Trophoblast cell (in vitro differentiated cells and primary cell): ENCODE measurements around the gene CCNH.
A peak's percentile ranks its signal among the peaks of the same experiment; 100 is the strongest.

Source experiments
- DNase-seq, 2 donors: peaks; one replicate each; pipeline ENCODE4 v3.0.0-alpha.2; 2016
- H2AFZ ChIP-seq: 2 replicates; pipeline ENCODE4 v1.6.1; 2013; ENCODE audit warnings: low read length, moderate library complexity, mild to moderate bottlenecking; ENCODE audit not compliant: insufficient read depth, poor library complexity
- H2AK5ac ChIP-seq: 2 replicates; pipeline ENCODE4 v1.6.1; 2013; ENCODE audit warnings: mild to moderate bottlenecking, low read length
- H2BK120ac ChIP-seq: 2 replicates; pipeline ENCODE4 v1.6.1; 2013; ENCODE audit warnings: low read length, mild to moderate bottlenecking, moderate library complexity; ENCODE audit not compliant: insufficient read depth, poor library complexity
- H2BK12ac ChIP-seq: 2 replicates; pipeline ENCODE4 v1.6.1; 2013; ENCODE audit warnings: mild to moderate bottlenecking, low read length, moderate library complexity
- H2BK5ac ChIP-seq: 2 replicates; pipeline ENCODE4 v1.6.1; 2013; ENCODE audit warnings: low read length, low read depth, moderate library complexity, mild to moderate bottlenecking; ENCODE audit not compliant: poor library complexity
- H3K14ac ChIP-seq: 2 replicates; pipeline ENCODE4 v1.6.1; 2013; ENCODE audit warnings: mild to moderate bottlenecking, low read length
- H3K18ac ChIP-seq: 2 replicates; pipeline ENCODE4 v1.6.1; 2013; ENCODE audit warnings: mild to moderate bottlenecking, low read length
- H3K23ac ChIP-seq: 2 replicates; pipeline ENCODE4 v1.6.1; 2013; ENCODE audit warnings: low read length
- H3K27ac ChIP-seq: 2 replicates; pipeline ENCODE4 v1.5.1; 2013; ENCODE audit warnings: low read depth, mild to moderate bottlenecking, inconsistent platforms, low read length, moderate library complexity
- H3K27me3 ChIP-seq: 2 replicates; pipeline ENCODE4 v1.6.1; 2013; ENCODE audit warnings: inconsistent platforms, mild to moderate bottlenecking, low read length, moderate library complexity; ENCODE audit not compliant: insufficient read depth
- H3K36me3 ChIP-seq, 2 experiments: 1 replicate in 1 of 2; 2 replicates in 1 of 2; pipeline ENCODE4 v1.6.1; 2013; ENCODE audit warnings: low read length in 2 of 2, mild to moderate bottlenecking in 2 of 2, moderate library complexity in 1 of 2; ENCODE audit not compliant: insufficient read depth in 2 of 2, control insufficient read depth in 1 of 2
- H3K4ac ChIP-seq: 2 replicates; pipeline ENCODE4 v1.6.1; 2013; ENCODE audit warnings: low read depth, mild to moderate bottlenecking, low read length, moderate library complexity
- H3K4me1 ChIP-seq, 2 experiments: 1 replicate in 1 of 2; 2 replicates in 1 of 2; pipeline ENCODE4 v1.6.1; 2013; ENCODE audit warnings: low read length in 2 of 2, mild to moderate bottlenecking in 2 of 2, moderate library complexity in 1 of 2; ENCODE audit not compliant: insufficient read depth in 2 of 2, control insufficient read depth in 1 of 2
- H3K4me2 ChIP-seq: 2 replicates; pipeline ENCODE4 v1.6.1; 2013; ENCODE audit warnings: inconsistent platforms, mild to moderate bottlenecking, low read length, moderate library complexity
- H3K4me3 ChIP-seq: 2 replicates; pipeline ENCODE4 v1.5.1; 2013; ENCODE audit warnings: mild to moderate bottlenecking, low read depth, low read length, inconsistent platforms
- H3K79me1 ChIP-seq: one replicate; pipeline ENCODE4 v1.6.1; 2013; ENCODE audit warnings: low read length
- H3K79me2 ChIP-seq: 2 replicates; pipeline ENCODE4 v1.6.1; 2013; ENCODE audit warnings: low read length, mild to moderate bottlenecking; ENCODE audit not compliant: control insufficient read depth, insufficient read depth, poor library complexity
- H3K9ac ChIP-seq: 2 replicates; pipeline ENCODE4 v1.6.1; 2013; ENCODE audit warnings: mild to moderate bottlenecking, low read length
- H3K9me3 ChIP-seq: 2 replicates; pipeline ENCODE4 v1.6.1; 2013; ENCODE audit warnings: low read depth, mild to moderate bottlenecking, control low read depth, inconsistent platforms, low read length; ENCODE audit not compliant: insufficient read depth
- H4K12ac ChIP-seq: 2 replicates; pipeline ENCODE4 v1.6.1; 2013; ENCODE audit warnings: low read depth, mild to moderate bottlenecking, low read length, moderate library complexity
- H4K8ac ChIP-seq: 2 replicates; pipeline ENCODE4 v1.6.1; 2013; ENCODE audit warnings: low read depth, mild to moderate bottlenecking, low read length, moderate library complexity
- H4K91ac ChIP-seq: one replicate; pipeline ENCODE4 v1.6.1; 2013; ENCODE audit warnings: low read depth, mild to moderate bottlenecking, low read length, moderate library complexity
- WGBS: extraction: QIAGEN DNeasy Blood & Tissue Kit; methylation state at CpG from one replicate; pipeline ENCODE4 v1.1.7; 2013; ENCODE audit warnings: missing lambda C conversion rate; ENCODE audit not compliant: insufficient read length, insufficient coverage; ENCODE audit errors: extremely low coverage; 5-methylcytosine and 5-hydroxymethylcytosine counted together

Gene CCNH

GRCh38 chr5:87369431-87369830 is 43.3 kb downstream of the CCNH start:
- Histone ChIP-seq H3K27me3 (no peaks in the 10 kb centered on the region), H2BK120ac (no peak overlapping the region), H3K9ac (no peak overlapping the region), H4K12ac (no peak overlapping the region), H3K4me2 (no peak overlapping the region), H3K4me1 (no peaks in the 10 kb centered on the region), H2AFZ (no peak overlapping the region), H3K79me1 (no peaks in the 10 kb centered on the region), H2AK5ac (no peak overlapping the region), H3K4me3 (no peak overlapping the region), H4K91ac (no peak overlapping the region), H3K4ac (no peak overlapping the region), H2BK5ac (no peak overlapping the region), H3K18ac (no peak overlapping the region), H4K8ac (no peak overlapping the region), H3K23ac (no peak overlapping the region), H3K36me3 (peaks cover 0 to 6% of the 10 kb centered on the region in 2 experiments), H3K27ac (no peak overlapping the region), H3K79me2 (no peaks in the 10 kb centered on the region), H2BK12ac (no peak overlapping the region), H3K14ac (no peak overlapping the region), H3K9me3 (no peaks in the 10 kb centered on the region)
- no peak for DNase-seq

- no peaks in the 10 kb centered on the region for H3K79me1 ChIP-seq
- no peak overlapping the region for H2AK5ac ChIP-seq
- no peak for DNase-seq
- H4K12ac ChIP-seq, result no peak overlapping the region
- peaks cover 0 to 6% of the 10 kb centered on the region in 2 experiments for H3K36me3 ChIP-seq
- no peak overlapping the region for H3K27ac ChIP-seq
- no peak overlapping the region for H3K18ac ChIP-seq
- no CpG with 5 or more reads among the region's 3 CpGs for WGBS
- no peaks in the 10 kb centered on the region for H3K27me3 ChIP-seq
- no peaks in the 10 kb centered on the region for H3K79me2 ChIP-seq
- H3K4me1 ChIP-seq, result no peaks in the 10 kb centered on the region
- no peak overlapping the region for H2AFZ ChIP-seq
- H3K23ac ChIP-seq, result no peak overlapping the region
- no peak overlapping the region for H3K4me3 ChIP-seq
- H3K9ac ChIP-seq, result no peak overlapping the region
- H4K8ac ChIP-seq, result no peak overlapping the region
- no peak overlapping the region for H3K4me2 ChIP-seq
- no peak overlapping the region for H3K14ac ChIP-seq
- no peak overlapping the region for H2BK12ac ChIP-seq
- H3K9me3 ChIP-seq, result no peaks in the 10 kb centered on the region
- H3K4ac ChIP-seq, result no peak overlapping the region
- H4K91ac ChIP-seq, result no peak overlapping the region
- no peak overlapping the region for H2BK5ac ChIP-seq
- no peak overlapping the region for H2BK120ac ChIP-seq
Observed at GRCh38 chr5:87368601-87369000, 44.1 kb downstream of the CCNH start.

DNA sequence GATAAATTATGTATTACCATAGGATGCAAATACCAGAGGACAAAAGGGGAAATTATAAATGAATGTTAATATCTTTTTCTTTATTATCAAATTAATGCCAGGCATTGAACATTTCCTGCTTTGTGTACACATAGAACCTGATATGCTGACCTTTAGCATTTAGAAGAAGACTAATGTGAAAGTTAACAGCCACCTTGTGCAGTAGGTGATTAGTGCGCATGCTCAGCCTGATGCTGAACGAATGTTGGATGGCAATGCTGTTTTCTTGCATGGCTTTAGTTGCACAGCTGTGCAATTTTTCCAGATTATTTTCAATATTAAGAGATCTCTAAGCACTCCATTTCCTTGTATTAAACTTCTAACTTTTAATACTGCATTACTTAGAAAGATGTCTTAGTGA is 45.5 kb downstream of the CCNH start:
- Histone ChIP-seq H3K14ac (no peak overlapping the region), H2AK5ac (no peak overlapping the region), H4K91ac (no peak overlapping the region), H2AFZ (no peak overlapping the region), H2BK120ac (no peak overlapping the region), H3K79me1 (no peaks in the 10 kb centered on the region), H3K36me3 (peaks cover 0 to 6% of the 10 kb centered on the region in 2 experiments), H3K27ac (no peak overlapping the region), H3K79me2 (no peaks in the 10 kb centered on the region), H3K4me3 (no peak overlapping the region), H3K4me1 (no peaks in the 10 kb centered on the region), H2BK5ac (no peak overlapping the region), H3K4ac (no peak overlapping the region), H2BK12ac (no peak overlapping the region), H3K4me2 (no peak overlapping the region), H4K12ac (no peak overlapping the region), H4K8ac (no peak overlapping the region), H3K9me3 (no peaks in the 10 kb centered on the region), H3K18ac (no peak overlapping the region), H3K9ac (no peak overlapping the region), H3K23ac (no peak overlapping the region), H3K27me3 (no peaks in the 10 kb centered on the region)
- no CpG with 5 or more reads among the region's 2 CpGs for WGBS
- DNase-seq, result no peak

DNA sequence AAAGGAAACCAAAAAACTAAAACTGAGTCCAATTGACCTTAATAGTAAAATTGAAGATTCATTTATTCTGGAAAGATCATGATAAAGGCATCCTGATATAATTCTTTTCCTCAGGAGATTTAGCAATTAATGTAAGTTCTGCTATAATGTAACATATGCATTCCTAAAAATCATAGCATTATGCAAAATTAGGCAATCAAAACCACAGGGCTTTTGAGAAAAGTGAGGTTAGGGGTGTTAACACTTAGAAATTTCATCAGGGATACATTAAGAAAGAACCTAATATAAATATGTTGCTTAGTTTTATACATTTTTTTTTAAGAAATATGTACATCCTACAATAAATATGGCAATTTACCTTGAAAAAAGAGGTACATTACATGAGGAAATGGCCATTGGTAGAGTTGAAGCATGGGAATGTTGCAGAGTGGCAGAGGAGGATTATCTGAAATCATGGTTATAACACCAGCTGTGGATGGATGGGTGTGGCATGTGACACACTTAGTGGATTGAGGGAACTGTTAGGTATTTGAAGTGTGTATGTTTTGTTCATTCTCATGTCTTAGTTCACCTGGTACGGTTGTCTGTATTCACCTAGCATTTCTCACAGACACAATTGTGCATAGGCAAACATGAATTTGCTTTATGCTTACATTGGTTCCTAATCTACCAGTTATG is 51.1 kb downstream of the CCNH start:
- H3K9ac ChIP-seq, result no peak overlapping the region
- no peak overlapping the region for H3K27ac ChIP-seq
- H2AK5ac ChIP-seq, result no peak overlapping the region
- H3K27me3 ChIP-seq, result no peaks in the 10 kb centered on the region
- H3K14ac ChIP-seq, result no peak overlapping the region
- no peak overlapping the region for H3K18ac ChIP-seq
- H2BK12ac ChIP-seq, result no peak overlapping the region
- H3K4me2 ChIP-seq, result no peak overlapping the region
- peaks cover 3 to 4% of the 10 kb centered on the region in 2 experiments for H3K36me3 ChIP-seq
- DNase-seq, result peak in 1 of 2 donors; percentile 26
- no peak overlapping the region for H4K91ac ChIP-seq
- no peak overlapping the region for H3K4ac ChIP-seq
- no peaks in the 10 kb centered on the region for H3K4me1 ChIP-seq
- no CpG with 5 or more reads among the region's 1 CpG for WGBS
- no peak overlapping the region for H2BK120ac ChIP-seq
- no peaks in the 10 kb centered on the region for H3K79me1 ChIP-seq
- no peak overlapping the region for H2BK5ac ChIP-seq
- H4K12ac ChIP-seq, result no peak overlapping the region
- no peaks in the 10 kb centered on the region for H3K9me3 ChIP-seq
- H3K23ac ChIP-seq, result no peak overlapping the region
- no peak overlapping the region for H4K8ac ChIP-seq
- H2AFZ ChIP-seq, result no peak overlapping the region
- no peaks in the 10 kb centered on the region for H3K79me2 ChIP-seq
- H3K4me3 ChIP-seq, result no peak overlapping the region
